ENCODE data around the gene MACROD2.

DNA sequence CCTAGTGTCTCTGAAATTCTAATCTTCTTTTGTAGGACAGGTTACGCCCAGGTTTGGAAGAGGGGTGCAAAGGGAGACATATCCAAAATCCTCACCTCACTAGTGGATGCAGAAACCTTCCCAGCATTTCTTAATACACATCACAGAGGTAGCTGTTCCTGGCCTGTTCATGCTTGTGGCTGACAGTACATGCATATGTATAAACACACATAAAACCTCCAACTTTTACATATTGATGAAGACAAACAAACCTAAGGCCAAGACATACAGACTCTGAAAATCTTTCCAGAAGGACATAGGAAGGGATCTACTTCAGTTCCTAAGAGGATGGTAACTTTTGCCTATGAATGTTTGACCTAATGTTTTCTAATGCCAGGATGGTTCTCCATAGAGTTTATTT, 1214.2 kb downstream of the MACROD2 start:
- TF ChIP-seq, protein P1, sequence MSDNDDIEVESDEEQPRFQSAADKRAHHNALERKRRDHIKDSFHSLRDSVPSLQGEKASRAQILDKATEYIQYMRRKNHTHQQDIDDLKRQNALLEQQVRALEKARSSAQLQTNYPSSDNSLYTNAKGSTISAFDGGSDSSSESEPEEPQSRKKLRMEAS (IDR thresholded peaks at IDR 0.05): no peak
- TF ChIP-seq, protein P2, sequence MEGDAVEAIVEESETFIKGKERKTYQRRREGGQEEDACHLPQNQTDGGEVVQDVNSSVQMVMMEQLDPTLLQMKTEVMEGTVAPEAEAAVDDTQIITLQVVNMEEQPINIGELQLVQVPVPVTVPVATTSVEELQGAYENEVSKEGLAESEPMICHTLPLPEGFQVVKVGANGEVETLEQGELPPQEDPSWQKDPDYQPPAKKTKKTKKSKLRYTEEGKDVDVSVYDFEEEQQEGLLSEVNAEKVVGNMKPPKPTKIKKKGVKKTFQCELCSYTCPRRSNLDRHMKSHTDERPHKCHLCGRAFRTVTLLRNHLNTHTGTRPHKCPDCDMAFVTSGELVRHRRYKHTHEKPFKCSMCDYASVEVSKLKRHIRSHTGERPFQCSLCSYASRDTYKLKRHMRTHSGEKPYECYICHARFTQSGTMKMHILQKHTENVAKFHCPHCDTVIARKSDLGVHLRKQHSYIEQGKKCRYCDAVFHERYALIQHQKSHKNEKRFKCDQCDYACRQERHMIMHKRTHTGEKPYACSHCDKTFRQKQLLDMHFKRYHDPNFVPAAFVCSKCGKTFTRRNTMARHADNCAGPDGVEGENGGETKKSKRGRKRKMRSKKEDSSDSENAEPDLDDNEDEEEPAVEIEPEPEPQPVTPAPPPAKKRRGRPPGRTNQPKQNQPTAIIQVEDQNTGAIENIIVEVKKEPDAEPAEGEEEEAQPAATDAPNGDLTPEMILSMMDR (IDR thresholded peaks at IDR 0.05): no peak
- TF ChIP-seq, protein P3, sequence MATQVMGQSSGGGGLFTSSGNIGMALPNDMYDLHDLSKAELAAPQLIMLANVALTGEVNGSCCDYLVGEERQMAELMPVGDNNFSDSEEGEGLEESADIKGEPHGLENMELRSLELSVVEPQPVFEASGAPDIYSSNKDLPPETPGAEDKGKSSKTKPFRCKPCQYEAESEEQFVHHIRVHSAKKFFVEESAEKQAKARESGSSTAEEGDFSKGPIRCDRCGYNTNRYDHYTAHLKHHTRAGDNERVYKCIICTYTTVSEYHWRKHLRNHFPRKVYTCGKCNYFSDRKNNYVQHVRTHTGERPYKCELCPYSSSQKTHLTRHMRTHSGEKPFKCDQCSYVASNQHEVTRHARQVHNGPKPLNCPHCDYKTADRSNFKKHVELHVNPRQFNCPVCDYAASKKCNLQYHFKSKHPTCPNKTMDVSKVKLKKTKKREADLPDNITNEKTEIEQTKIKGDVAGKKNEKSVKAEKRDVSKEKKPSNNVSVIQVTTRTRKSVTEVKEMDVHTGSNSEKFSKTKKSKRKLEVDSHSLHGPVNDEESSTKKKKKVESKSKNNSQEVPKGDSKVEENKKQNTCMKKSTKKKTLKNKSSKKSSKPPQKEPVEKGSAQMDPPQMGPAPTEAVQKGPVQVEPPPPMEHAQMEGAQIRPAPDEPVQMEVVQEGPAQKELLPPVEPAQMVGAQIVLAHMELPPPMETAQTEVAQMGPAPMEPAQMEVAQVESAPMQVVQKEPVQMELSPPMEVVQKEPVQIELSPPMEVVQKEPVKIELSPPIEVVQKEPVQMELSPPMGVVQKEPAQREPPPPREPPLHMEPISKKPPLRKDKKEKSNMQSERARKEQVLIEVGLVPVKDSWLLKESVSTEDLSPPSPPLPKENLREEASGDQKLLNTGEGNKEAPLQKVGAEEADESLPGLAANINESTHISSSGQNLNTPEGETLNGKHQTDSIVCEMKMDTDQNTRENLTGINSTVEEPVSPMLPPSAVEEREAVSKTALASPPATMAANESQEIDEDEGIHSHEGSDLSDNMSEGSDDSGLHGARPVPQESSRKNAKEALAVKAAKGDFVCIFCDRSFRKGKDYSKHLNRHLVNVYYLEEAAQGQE (IDR thresholded peaks at IDR 0.05): no peak
- TF ChIP-seq EP300 (IDR thresholded peaks at IDR 0.05) (no peak), POLR2A (IDR thresholded peaks at IDR 0.05; ENCODE audit: low read length) (no peak)

All from A549 (cell line).